HK-2 (cell line): ENCODE measurements around the gene MICAL2.

ENCODE experiments used
- DNase-seq: peaks from one replicate; pipeline ENCODE4 v3.0.0-alpha.2; 2018; ENCODE audit not compliant: unreplicated experiment

The MICAL2 gene

DNA sequence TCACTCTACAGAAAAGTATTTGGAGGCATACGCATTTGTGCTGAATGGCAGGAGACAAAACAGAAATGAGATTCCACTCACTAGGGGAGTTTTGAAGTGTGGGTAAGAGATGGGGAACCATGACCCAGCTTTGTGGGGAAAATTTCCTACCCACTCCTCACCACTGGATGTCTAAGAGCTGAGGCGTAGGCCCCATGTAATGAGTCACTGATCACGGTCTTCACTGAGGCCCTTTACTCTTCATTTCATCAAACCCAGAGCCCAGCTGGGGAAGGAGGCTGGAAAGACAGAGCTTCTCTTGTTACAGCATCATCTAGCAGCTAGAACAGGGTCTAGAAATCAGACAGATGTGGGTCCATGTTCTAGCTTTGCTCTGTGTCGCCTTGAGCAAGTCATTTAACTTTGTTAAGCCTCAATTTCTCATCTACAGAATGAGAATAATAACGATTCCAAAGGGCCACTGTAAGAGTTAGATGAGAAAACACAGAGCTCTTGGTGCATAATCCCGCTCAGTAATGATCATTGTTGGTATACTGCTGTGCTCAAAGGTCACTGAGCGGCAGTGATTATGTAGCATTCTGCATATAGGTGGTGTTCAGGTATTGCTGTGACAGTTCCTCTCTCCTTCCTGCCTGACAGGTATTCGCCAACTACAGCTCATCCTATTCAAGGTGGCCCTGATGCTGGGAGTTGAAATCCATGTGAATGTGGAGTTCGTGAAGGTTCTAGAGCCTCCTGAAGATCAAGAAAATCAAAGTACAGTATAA lies 97.2 kb downstream of the MICAL2 start:
- DNase-seq = peak; percentile 30

GRCh38 chr11:12209096-12209495 lies 98.7 kb downstream of the MICAL2 start:
- DNase-seq = no peak

GRCh38 chr11:12210200-12210599 lies 99.8 kb downstream of the MICAL2 start:
- DNase-seq = no peak

GRCh38 chr11:12211331-12212065 lies 101.1 kb downstream of the MICAL2 start:
- no peak for DNase-seq

GRCh38 chr11:12212174-12212820 lies 101.9 kb downstream of the MICAL2 start:
- no peak for DNase-seq

DNA sequence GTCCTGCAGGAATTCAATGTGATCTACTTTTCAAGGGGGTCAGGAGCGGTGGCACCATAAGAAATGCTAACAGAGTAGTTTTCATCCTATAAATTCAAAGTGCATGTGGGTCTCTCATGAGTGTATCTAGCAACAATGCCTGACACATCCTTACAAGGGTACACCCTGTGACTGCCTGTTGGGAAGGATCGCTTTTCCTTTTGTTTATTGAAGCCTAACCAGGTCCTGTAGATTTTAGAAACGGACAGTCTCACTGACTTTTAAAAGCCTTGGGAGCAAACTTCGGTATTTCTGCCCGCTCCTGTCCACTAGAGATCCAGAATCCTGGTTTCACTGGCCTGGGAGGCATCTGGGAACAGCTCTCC lies 102.4 kb downstream of the MICAL2 start:
- no peak for DNase-seq

- DNase-seq = no peak
These were observed 103.5 kb downstream of the MICAL2 start for GRCh38 chr11:12213883-12214282.

DNA sequence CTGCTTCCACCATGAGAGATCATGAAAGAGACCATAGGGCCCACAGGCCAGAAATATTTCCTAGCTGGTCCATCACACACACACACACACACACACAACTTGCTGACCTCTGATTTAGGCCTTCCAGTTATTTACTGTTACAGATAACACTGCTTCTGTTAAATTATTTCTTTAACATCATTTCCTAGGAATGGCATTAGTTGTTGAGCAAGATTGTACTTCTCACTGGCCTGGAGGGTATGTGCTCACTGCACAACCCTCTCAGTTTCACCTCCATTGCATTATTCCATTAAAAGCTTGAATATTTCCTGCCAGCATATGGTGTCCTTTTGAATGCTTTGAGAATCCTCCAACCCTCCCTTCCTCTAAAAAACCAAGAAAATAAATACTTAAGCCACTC lies 104.4 kb downstream of the MICAL2 start:
- no peak for DNase-seq

- DNase-seq = no peak
These were observed 104.8 kb downstream of the MICAL2 start for GRCh38 chr11:12215181-12215593.

DNA sequence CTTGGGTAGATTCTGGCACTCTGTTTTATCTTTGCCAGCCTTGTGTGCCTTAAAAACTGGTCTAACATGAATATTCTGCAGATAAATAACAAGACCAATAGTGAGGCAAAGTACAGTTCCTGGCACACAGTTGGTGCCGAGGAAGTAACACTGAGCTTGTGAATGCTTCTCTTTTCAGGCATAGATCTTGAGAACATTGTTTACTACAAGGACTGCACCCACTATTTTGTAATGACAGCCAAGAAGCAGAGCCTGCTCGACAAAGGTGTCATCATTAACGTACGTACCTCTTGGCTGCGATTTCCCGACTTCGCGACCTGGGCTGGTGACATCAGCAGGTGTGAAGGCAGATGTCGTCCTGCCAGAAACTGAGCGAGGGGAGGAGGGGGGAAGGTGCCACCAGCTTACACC lies 105.7 kb downstream of the MICAL2 start:
- DNase-seq = no peak

- DNase-seq = no peak
These were observed 106.4 kb downstream of the MICAL2 start for GRCh38 chr11:12216671-12217374.

DNA sequence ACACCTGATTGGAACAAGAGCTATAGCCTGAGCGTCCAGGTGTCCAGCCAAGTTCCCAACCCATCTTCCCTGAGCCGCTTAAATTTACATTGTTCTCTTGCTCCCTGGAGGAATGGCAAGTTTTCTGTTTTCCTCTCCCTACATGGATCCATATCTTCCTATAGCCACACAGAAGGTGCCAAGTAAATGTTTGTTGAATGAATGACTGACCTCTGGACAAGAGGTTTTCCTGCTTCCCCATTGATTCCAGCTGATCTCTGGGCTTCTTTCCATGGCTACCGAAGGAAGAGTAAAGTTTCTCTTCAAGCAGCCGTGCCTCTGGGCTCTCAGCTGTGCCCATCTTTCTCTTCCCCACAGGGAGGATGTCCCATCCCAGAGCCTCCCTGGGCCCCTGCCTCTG lies 107.5 kb downstream of the MICAL2 start:
- DNase-seq = no peak

GRCh38 chr11:12218909-12219308 lies 108.5 kb downstream of the MICAL2 start:
- no peak for DNase-seq

DNA sequence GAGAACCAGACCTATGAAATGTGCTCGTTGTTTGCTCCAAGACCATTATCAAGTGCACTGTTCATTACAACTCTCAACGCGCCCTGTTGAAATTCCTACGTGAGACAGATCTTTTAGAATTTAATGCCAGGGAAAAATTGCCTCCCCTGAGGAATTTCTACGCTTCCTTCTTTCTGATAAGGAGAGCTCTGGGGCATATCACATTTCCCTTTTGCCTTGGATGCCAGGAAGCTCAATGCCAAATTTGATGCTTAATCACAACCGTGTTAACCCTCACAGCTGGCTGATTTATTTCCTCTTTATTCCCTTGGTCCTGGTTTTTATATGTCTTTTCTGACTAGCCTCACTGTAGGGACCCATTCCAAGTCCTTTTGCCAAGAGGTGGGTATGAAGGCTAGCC lies 109.4 kb downstream of the MICAL2 start:
- DNase-seq = no peak

GRCh38 chr11:12220305-12220704 lies 109.9 kb downstream of the MICAL2 start:
- DNase-seq = no peak

DNA sequence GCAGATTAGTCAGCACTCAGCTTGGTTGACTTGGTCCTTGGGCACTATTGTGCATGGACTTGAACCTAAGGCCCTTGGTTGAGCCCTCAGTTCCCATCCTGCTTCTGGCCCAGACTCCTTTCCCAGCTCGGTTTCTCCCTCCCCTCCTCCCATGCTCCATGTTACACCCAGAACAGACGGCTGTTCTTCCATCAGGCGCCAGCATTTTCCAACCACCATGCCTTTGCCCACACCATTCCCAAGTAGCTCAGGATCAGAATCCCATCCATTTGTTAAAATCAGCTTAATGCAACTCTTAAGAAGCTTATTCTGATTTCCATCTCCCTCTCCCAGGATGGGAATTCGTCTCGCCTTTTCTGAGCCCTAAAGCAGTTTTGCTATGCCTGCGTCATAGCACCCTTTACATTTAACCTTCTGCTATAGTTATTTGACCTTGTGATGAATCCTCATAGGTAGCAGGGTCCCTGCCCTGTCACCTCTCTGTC lies 110.7 kb downstream of the MICAL2 start:
- no peak for DNase-seq

GRCh38 chr11:12222055-12222792 lies 111.8 kb downstream of the MICAL2 start:
- no peak for DNase-seq

DNA sequence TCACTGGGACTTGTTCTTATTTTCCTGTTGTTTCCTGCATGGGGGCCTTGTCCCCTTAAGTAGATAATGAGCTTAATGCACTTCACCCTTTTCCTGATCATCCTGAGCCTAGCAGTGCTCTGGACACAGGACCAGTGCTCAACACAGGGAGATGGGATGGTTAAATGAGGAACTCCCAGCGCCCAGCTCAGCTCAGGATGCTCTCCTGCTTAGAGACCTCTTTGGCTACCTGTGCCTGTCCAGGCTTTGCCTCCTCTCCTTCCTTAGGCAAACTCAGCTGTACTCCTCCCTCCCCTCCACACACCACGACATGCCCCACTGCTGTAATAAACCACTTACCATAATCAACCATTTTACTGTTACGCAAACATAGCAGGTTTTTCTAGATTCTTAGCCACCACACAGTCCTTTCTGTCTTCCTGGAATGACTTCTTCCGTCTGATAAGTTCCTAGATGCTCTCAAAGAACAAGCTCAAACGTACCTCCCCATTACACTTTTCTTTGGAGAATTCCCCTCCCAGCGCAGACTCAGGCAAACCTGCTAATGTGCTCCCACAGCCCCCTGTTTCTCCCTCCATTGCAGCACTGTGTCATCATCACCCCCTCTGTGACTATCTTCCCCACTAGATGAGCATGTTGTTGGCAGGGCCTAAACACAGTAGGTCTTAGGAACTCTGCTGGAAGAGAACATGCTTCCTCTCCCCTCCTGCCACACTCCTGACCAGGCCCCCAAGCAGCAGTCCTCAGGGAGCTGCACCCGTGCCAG lies 113.6 kb downstream of the MICAL2 start:
- DNase-seq = no peak

- no peak for DNase-seq
These were observed 114.1 kb downstream of the MICAL2 start for GRCh38 chr11:12224537-12224893.

- no peak for DNase-seq
These were observed 114.8 kb downstream of the MICAL2 start for GRCh38 chr11:12225046-12225739.
